Measurements from ENCODE around the gene TPSAB1.

DNA sequence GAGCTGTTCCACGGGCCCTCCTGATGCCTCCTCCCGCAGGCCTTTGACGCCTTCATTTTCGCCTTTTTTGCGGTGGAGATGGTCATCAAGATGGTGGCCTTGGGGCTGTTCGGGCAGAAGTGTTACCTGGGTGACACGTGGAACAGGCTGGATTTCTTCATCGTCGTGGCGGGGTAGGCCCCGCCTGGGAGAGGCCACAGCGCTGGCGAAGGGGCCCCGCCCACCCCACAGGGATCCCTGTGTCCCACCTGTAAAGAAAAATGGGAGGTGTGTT lies 45.2 kb upstream of the TPSAB1 start:
- no peak for TF ChIP-seq POLR2A (IDR thresholded peaks at IDR 0.05)
- TF ChIP-seq CTCF (IDR thresholded peaks at IDR 0.05), result no peak
- TF ChIP-seq POLR2AphosphoS5 (IDR thresholded peaks at IDR 0.05), result no peak

Data from prostate gland (tissue), 2 donors.